PC-3 (cell line): ENCODE measurements around the gene CHI3L1. TPM values are rescaled to one million over a fixed set of nuclear protein-coding genes. Genes with fewer than 3 reads are reported as not detected.

Experiments
- ATAC-seq: fragments of 200-7000 bp; cut with Tn5 transposase; 2 replicates; pipeline ENCODE4 v1.9.1; 2020; ENCODE audit warnings: mild to moderate bottlenecking, moderate library complexity
- BruUV-seq: library from RNA; stranded (reverse); fragments of 400-500 nt; replicated peaks from 2 replicates; lab custom pipeline; 2021; lab: Mats Ljungman, UMichigan
- CTCF ChIA-PET: fragments of 300-600 bp; sonication (Branson Sonifier 250); formaldehyde crosslinking; loops from one replicate; lab custom pipeline; 2022; ENCODE audit warnings: antibody characterized with exemption; lab: Charles Lee
- POLR2A ChIA-PET: fragments of 300-600 bp; sonication (Branson Sonifier 250); formaldehyde crosslinking; loops from one replicate; lab custom pipeline; 2022; ENCODE audit warnings: antibody characterized with exemption; ENCODE audit not compliant: unreplicated experiment; lab: Charles Lee
- DNase-seq: peaks from one replicate; pipeline ENCODE4 v3.0.0-alpha.2; 2015
- H2AFZ ChIP-seq: fragments of 300-600 bp; sonication (generic); 2 replicates; pipeline ENCODE4 v1.6.0; 2016; ENCODE audit warnings: antibody characterized with exemption, low read length
- H3F3A ChIP-seq: fragments of 300-600 bp; sonication (generic); one replicate; pipeline ENCODE4 v1.6.0; 2017; ENCODE audit warnings: antibody characterized with exemption, low read length, control low read depth, mild to moderate bottlenecking; ENCODE audit not compliant: unreplicated experiment
- H3K27ac ChIP-seq: fragments of 300-600 bp; sonication (generic); 2 replicates; pipeline ENCODE4 v1.5.1; 2016; ENCODE audit warnings: mild to moderate bottlenecking, low read length
- H3K27me3 ChIP-seq: fragments of 300-600 bp; sonication (generic); 2 replicates; pipeline ENCODE4 v1.6.1; 2016; ENCODE audit warnings: low read length, mixed read lengths
- H3K36me3 ChIP-seq: fragments of 300-600 bp; sonication (generic); 2 replicates; pipeline ENCODE4 v1.6.1; 2016; ENCODE audit warnings: low read depth, mixed run types, low read length, mixed read lengths
- H3K4me1 ChIP-seq: fragments of 300-600 bp; sonication (generic); 2 replicates; pipeline ENCODE4 v1.5.1; 2016; ENCODE audit warnings: low read length; ENCODE audit not compliant: insufficient read depth
- H3K4me2 ChIP-seq: fragments of 300-600 bp; sonication (generic); 2 replicates; pipeline ENCODE4 v1.6.0; 2016; ENCODE audit warnings: low read length
- H3K4me3 ChIP-seq: fragments of 300-600 bp; sonication (generic); 2 replicates; pipeline ENCODE4 v1.5.1; 2016; ENCODE audit warnings: mild to moderate bottlenecking, low read length, mixed read lengths
- H3K79me2 ChIP-seq: fragments of 300-600 bp; sonication (generic); 2 replicates; pipeline ENCODE4 v1.6.1; 2017; ENCODE audit warnings: low read length, mixed read lengths
- H3K9ac ChIP-seq: fragments of 300-600 bp; sonication (generic); 2 replicates; pipeline ENCODE4 v1.6.0; 2016; ENCODE audit warnings: mild to moderate bottlenecking, low read length
- H3K9me2 ChIP-seq: fragments of 300-600 bp; sonication (generic); replicated peaks from 2 replicates; pipeline ENCODE4 v1.6.1; 2016; ENCODE audit warnings: mixed run types, low read length, mixed read lengths
- H3K9me3 ChIP-seq: fragments of 300-600 bp; sonication (generic); 2 replicates; pipeline ENCODE4 v1.6.1; 2016; ENCODE audit warnings: low read length, mixed read lengths
- H4K20me1 ChIP-seq: fragments of 300-600 bp; sonication (generic); 2 replicates; pipeline ENCODE4 v1.6.1; 2016; ENCODE audit warnings: low read length, mixed read lengths
- EZH2 ChIP-seq: fragments of 300-600 bp; sonication (generic); IDR thresholded peaks from one replicate; pipeline ENCODE4 v1.6.1; 2017; ENCODE audit warnings: antibody characterized with exemption, mild to moderate bottlenecking, low read length; ENCODE audit not compliant: unreplicated experiment
- EZH2phosphoT487 ChIP-seq: fragments of 300-600 bp; sonication (generic); IDR thresholded peaks from 2 replicates; pipeline ENCODE4 v1.6.1; 2018; ENCODE audit warnings: mild to moderate bottlenecking, antibody characterized with exemption, low read length, borderline replicate concordance
- intact Hi-C: fragments of 100-400 bp; cut with micrococcal nuclease; formaldehyde crosslinking; loops from 2 replicates; pipeline ENCODE4 v1.9.0; 2023
- total RNA-seq: library from RNA; depleted of rRNA; stranded (reverse); fragments of >200 nt; gene quantifications from 2 replicates; pipeline ENCODE4 v1.2.3, GENCODE V29; 2014
- TF ChIP-seq, protein P1 (sequence below): fragments of 300-600 bp; sonication (generic); conservative IDR thresholded peaks from 2 replicates; pipeline ENCODE4 v1.5.1; 2017; ENCODE audit warnings: antibody characterized with exemption, low read depth, mild to moderate bottlenecking, low read length

CHI3L1 gene
- total RNA-seq, 1 experiment from 2014 or later, result not detected

DNA sequence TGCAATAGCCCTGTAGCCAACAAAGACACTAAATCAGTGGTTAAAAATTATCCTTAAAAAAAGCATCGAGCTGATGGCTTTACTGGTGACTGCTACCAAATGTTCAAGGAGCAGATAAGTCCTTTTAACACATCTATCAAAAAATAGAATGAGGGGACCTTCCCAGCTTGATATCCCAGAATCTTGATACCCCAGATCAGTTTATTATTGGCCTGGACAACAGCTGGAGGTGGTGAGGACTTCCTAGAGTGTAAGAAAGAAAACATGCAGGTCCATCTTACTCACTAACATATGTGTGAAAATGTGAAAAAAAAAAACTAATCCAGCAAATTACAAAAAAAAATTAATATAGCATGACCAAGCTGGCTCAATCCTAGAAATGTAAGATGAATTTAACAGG is 21.7 kb upstream of the CHI3L1 start:
- Histone ChIP-seq H3K27ac (no peak overlapping the region), H3K4me2 (no peak overlapping the region), H3K9me2 (no peaks in the 10 kb centered on the region), H3F3A (no peaks in the 10 kb centered on the region), H3K79me2 (no peaks in the 10 kb centered on the region), H3K27me3 (peaks cover 34% of the 10 kb centered on the region), H3K4me1 (no peaks in the 10 kb centered on the region), H4K20me1 (no peaks in the 10 kb centered on the region), H3K4me3 (no peak overlapping the region), H3K9ac (no peak overlapping the region), H3K9me3 (no peaks in the 10 kb centered on the region), H2AFZ (no peak overlapping the region), H3K36me3 (no peaks in the 10 kb centered on the region)
- ATAC-seq (no peak), DNase-seq (no peak)
- CTCF ChIA-PET, result interaction anchor here (0.6 kb wide), 1 partner anchor 651 kb away, joined by 12 read pairs; no protein-coding TSS in a partner anchor
- POLR2A ChIA-PET, result no interaction called here
- BruUV-seq, result no TSS peak
- no peak for TF ChIP-seq EZH2
- no peak for TF ChIP-seq EZH2phosphoT487
- TF ChIP-seq, protein P1, sequence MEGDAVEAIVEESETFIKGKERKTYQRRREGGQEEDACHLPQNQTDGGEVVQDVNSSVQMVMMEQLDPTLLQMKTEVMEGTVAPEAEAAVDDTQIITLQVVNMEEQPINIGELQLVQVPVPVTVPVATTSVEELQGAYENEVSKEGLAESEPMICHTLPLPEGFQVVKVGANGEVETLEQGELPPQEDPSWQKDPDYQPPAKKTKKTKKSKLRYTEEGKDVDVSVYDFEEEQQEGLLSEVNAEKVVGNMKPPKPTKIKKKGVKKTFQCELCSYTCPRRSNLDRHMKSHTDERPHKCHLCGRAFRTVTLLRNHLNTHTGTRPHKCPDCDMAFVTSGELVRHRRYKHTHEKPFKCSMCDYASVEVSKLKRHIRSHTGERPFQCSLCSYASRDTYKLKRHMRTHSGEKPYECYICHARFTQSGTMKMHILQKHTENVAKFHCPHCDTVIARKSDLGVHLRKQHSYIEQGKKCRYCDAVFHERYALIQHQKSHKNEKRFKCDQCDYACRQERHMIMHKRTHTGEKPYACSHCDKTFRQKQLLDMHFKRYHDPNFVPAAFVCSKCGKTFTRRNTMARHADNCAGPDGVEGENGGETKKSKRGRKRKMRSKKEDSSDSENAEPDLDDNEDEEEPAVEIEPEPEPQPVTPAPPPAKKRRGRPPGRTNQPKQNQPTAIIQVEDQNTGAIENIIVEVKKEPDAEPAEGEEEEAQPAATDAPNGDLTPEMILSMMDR, result no peak
- intact Hi-C loops, result no loop called here

DNA sequence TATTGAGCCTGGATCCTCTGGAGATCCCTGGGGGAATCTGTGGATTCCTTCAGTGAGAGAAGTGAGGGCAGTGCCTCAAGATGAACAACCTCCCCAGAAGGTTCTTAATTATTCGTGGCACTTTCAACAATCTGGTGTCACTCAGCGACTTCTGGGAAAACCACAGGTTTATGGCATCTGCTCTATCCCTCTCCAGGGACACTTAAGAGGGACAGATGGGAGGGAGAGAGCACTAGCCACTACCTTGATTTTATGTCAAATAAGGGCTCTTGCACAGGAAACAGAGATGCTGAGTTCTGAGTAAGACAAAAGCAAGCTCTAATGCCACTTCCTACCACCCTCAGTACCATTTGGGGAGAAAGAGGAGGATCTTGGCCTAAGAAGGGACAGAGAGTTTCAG is 21.2 kb upstream of the CHI3L1 start:
- no peak overlapping the region for H3K4me3 ChIP-seq
- H3K27ac ChIP-seq, result no peak overlapping the region
- H4K20me1 ChIP-seq, result no peaks in the 10 kb centered on the region
- H3K9me2 ChIP-seq, result no peaks in the 10 kb centered on the region
- TF ChIP-seq, protein P1, result no peak
- TF ChIP-seq EZH2phosphoT487 (no peak), EZH2 (no peak)
- H3K4me2 ChIP-seq, result no peak overlapping the region
- H3K79me2 ChIP-seq, result no peaks in the 10 kb centered on the region
- no peak overlapping the region for H2AFZ ChIP-seq
- H3K9ac ChIP-seq, result no peak overlapping the region
- H3K9me3 ChIP-seq, result no peaks in the 10 kb centered on the region
- no peaks in the 10 kb centered on the region for H3F3A ChIP-seq
- peaks cover 38% of the 10 kb centered on the region for H3K27me3 ChIP-seq
- H3K36me3 ChIP-seq, result no peaks in the 10 kb centered on the region
- no TSS peak for BruUV-seq
- intact Hi-C loops, result no loop called here
- POLR2A ChIA-PET, result no interaction called here
- CTCF ChIA-PET, result no interaction called here
- H3K4me1 ChIP-seq, result no peaks in the 10 kb centered on the region
- ATAC-seq (no peak), DNase-seq (no peak)

DNA sequence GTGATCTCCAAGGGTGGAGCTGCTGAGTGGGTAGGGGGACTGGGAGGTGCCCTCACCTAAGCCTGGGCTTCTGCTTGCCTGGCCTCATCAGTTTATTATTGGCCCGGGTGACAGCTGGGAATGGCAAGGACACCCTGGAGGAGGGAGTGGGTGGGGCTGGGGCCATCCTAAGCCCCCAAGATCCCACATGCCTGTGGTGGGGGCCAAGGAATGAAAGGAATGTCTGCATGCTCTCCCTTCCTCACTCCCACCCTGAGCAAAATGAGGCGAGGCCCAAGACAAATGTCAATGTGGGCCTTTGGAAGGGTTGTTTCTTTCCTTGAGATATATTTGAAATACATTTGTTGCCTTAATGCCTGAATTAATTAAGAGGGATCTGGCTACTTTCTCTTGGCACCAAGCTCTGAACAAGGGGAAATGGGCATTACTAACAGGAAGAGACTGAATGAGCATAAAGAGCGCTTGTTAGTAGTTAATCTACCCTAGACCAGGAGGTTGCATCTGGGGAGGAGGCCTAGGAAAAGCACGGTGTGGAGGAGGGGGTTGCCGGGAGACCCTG is 19.7 kb upstream of the CHI3L1 start:
- ChIA-PET CTCF (no interaction called here), POLR2A (no interaction called here)
- DNase-seq (no peak), ATAC-seq (no peak)
- Histone ChIP-seq H3K36me3 (no peaks in the 10 kb centered on the region), H4K20me1 (no peaks in the 10 kb centered on the region), H2AFZ (no peak overlapping the region), H3K79me2 (no peaks in the 10 kb centered on the region), H3F3A (no peaks in the 10 kb centered on the region), H3K9ac (no peak overlapping the region), H3K4me3 (no peak overlapping the region), H3K27me3 (peaks cover 54% of the 10 kb centered on the region), H3K27ac (no peak overlapping the region), H3K4me1 (no peaks in the 10 kb centered on the region), H3K4me2 (no peak overlapping the region), H3K9me3 (no peaks in the 10 kb centered on the region), H3K9me2 (no peaks in the 10 kb centered on the region)
- intact Hi-C loops, result no loop called here
- no TSS peak for BruUV-seq
- TF ChIP-seq, protein P1, result no peak
- TF ChIP-seq EZH2phosphoT487 (no peak), EZH2 (no peak)
